SU-DHL-6 (cell line): ENCODE data around the gene ZBBX.

Source experiments
- CTCF ChIP-seq: fragments of 200-600 bp; sonication (generic); IDR thresholded peaks from one replicate; pipeline ENCODE4 v1.5.1; 2017; ENCODE audit warnings: antibody characterized with exemption, mild to moderate bottlenecking, low read length, moderate library complexity; ENCODE audit not compliant: insufficient read depth, poor library complexity, severe bottlenecking
- EZH2phosphoT487 ChIP-seq: fragments of 200-600 bp; sonication (generic), shearing (Covaris generic); conservative IDR thresholded peaks from 2 replicates; pipeline ENCODE4 v1.6.1; 2018; ENCODE audit warnings: mild to moderate bottlenecking, antibody characterized with exemption, low read length, moderate library complexity, mixed read lengths

GRCh38 chr3:167209011-167209410 lies 171.1 kb downstream of the ZBBX start:
- TF ChIP-seq CTCF (no peak), EZH2phosphoT487 (no peak)
